ENCODE results near the gene KIAA0753.

KIAA0753 gene

DNA sequence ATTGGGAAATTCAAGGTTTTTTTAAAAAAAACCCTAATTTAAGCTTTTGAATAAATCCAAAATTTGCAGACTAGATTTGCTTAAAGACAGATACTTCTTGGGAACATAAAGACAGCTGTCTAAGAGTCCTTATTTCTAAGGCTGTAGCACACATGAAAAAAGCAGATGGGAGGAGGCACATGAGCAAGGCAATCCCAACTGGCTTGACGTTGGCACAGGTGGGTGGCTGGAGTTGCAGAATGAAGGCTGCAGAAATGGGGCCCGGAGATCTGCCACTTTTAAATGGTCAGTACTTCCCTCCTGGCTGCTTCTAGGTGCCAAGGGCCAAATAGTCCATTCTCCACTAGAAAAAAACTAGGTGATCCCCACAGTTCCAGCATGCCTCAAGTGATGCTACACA, 4.4 kb downstream of the KIAA0753 start:
- H3K4me3 ChIP-seq (ENCODE audit: low read length), result no peak overlapping the region
- no peak overlapping the region for H3K9ac ChIP-seq (ENCODE audit: low read length)
- peaks cover 7% of the 10 kb centered on the region for H3K4me1 ChIP-seq (ENCODE audit: control insufficient read depth, insufficient read depth, low read length)
- H3K27ac ChIP-seq (ENCODE audit: low read depth, low read length), result no peak overlapping the region
- no peaks in the 10 kb centered on the region for H3K27me3 ChIP-seq (ENCODE audit: control insufficient read depth, insufficient read depth, low read length)
- peaks cover 3% of the 10 kb centered on the region for H3K36me3 ChIP-seq (ENCODE audit: control insufficient read depth, insufficient read depth, low read length)

- Histone ChIP-seq H3K36me3 (ENCODE audit: control insufficient read depth, insufficient read depth, low read length) (peaks cover 3% of the 10 kb centered on the region), H3K27ac (ENCODE audit: low read depth, low read length) (no peak overlapping the region), H3K9ac (ENCODE audit: low read length) (no peak overlapping the region), H3K27me3 (ENCODE audit: control insufficient read depth, insufficient read depth, low read length) (no peaks in the 10 kb centered on the region), H3K4me3 (ENCODE audit: low read length) (no peak overlapping the region), H3K4me1 (ENCODE audit: control insufficient read depth, insufficient read depth, low read length) (no peaks in the 10 kb centered on the region)
Measured at GRCh38 chr17:6633263-6633662, 7.2 kb downstream of the KIAA0753 start.

GRCh38 chr17:6632530-6632929, 8.0 kb downstream of the KIAA0753 start:
- Histone ChIP-seq H3K36me3 (ENCODE audit: control insufficient read depth, insufficient read depth, low read length) (peaks cover 3% of the 10 kb centered on the region), H3K4me3 (ENCODE audit: low read length) (no peak overlapping the region), H3K27ac (ENCODE audit: low read depth, low read length) (no peak overlapping the region), H3K27me3 (ENCODE audit: control insufficient read depth, insufficient read depth, low read length) (no peaks in the 10 kb centered on the region), H3K9ac (ENCODE audit: low read length) (no peak overlapping the region), H3K4me1 (ENCODE audit: control insufficient read depth, insufficient read depth, low read length) (no peaks in the 10 kb centered on the region)

GRCh38 chr17:6630390-6630789, 10.1 kb downstream of the KIAA0753 start:
- Histone ChIP-seq H3K27me3 (ENCODE audit: control insufficient read depth, insufficient read depth, low read length) (no peaks in the 10 kb centered on the region), H3K4me1 (ENCODE audit: control insufficient read depth, insufficient read depth, low read length) (no peaks in the 10 kb centered on the region), H3K9ac (ENCODE audit: low read length) (no peak overlapping the region), H3K36me3 (ENCODE audit: control insufficient read depth, insufficient read depth, low read length) (peaks cover 3% of the 10 kb centered on the region), H3K27ac (ENCODE audit: low read depth, low read length) (no peak overlapping the region), H3K4me3 (ENCODE audit: low read length) (no peak overlapping the region)

GRCh38 chr17:6627019-6627418, 13.5 kb downstream of the KIAA0753 start:
- H3K27ac ChIP-seq (ENCODE audit: low read depth, low read length), result no peak overlapping the region
- no peaks in the 10 kb centered on the region for H3K27me3 ChIP-seq (ENCODE audit: control insufficient read depth, insufficient read depth, low read length)
- H3K4me1 ChIP-seq (ENCODE audit: control insufficient read depth, insufficient read depth, low read length), result no peaks in the 10 kb centered on the region
- no peak overlapping the region for H3K9ac ChIP-seq (ENCODE audit: low read length)
- H3K36me3 ChIP-seq (ENCODE audit: control insufficient read depth, insufficient read depth, low read length), result no peaks in the 10 kb centered on the region
- H3K4me3 ChIP-seq (ENCODE audit: low read length), result no peak overlapping the region

GRCh38 chr17:6626616-6627015, 13.9 kb downstream of the KIAA0753 start:
- Histone ChIP-seq H3K36me3 (ENCODE audit: control insufficient read depth, insufficient read depth, low read length) (peaks cover 1% of the 10 kb centered on the region), H3K27ac (ENCODE audit: low read depth, low read length) (no peak overlapping the region), H3K9ac (ENCODE audit: low read length) (no peak overlapping the region), H3K4me1 (ENCODE audit: control insufficient read depth, insufficient read depth, low read length) (no peaks in the 10 kb centered on the region), H3K27me3 (ENCODE audit: control insufficient read depth, insufficient read depth, low read length) (no peaks in the 10 kb centered on the region), H3K4me3 (ENCODE audit: low read length) (no peak overlapping the region)

GRCh38 chr17:6623941-6624340, 16.6 kb downstream of the KIAA0753 start:
- Histone ChIP-seq H3K9ac (ENCODE audit: low read length) (no peak overlapping the region), H3K4me1 (ENCODE audit: control insufficient read depth, insufficient read depth, low read length) (peaks cover 3% of the 10 kb centered on the region), H3K27ac (ENCODE audit: low read depth, low read length) (no peak overlapping the region), H3K27me3 (ENCODE audit: control insufficient read depth, insufficient read depth, low read length) (no peaks in the 10 kb centered on the region), H3K4me3 (ENCODE audit: low read length) (no peak overlapping the region), H3K36me3 (ENCODE audit: control insufficient read depth, insufficient read depth, low read length) (peaks cover 6% of the 10 kb centered on the region)

- Histone ChIP-seq H3K27me3 (ENCODE audit: control insufficient read depth, insufficient read depth, low read length) (no peaks in the 10 kb centered on the region), H3K4me3 (ENCODE audit: low read length) (no peak overlapping the region), H3K27ac (ENCODE audit: low read depth, low read length) (no peak overlapping the region), H3K4me1 (ENCODE audit: control insufficient read depth, insufficient read depth, low read length) (no peaks in the 10 kb centered on the region), H3K9ac (ENCODE audit: low read length) (no peak overlapping the region), H3K36me3 (ENCODE audit: control insufficient read depth, insufficient read depth, low read length) (peaks cover 28% of the 10 kb centered on the region)
Measured at GRCh38 chr17:6611231-6611630, 29.3 kb downstream of the KIAA0753 start.

DNA sequence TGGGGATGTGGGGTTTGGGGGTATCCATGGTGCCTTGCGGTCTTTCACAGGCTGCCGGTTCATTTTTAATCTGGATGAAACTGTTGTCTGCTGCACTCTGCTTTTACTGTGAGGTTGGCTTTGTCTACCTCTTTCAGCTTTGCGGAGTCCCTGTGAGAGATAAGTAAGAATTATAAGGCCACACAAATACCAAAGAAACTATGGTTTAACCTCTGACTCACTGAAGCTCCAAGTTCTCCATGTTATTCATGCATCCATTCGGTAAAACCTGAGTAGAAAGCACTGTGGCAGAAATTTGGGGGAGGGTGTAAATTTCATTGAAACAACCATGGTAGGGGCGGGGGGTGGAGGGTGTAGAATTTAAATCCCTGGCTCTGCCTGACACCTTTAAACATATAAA, 30.5 kb downstream of the KIAA0753 start:
- Histone ChIP-seq H3K4me3 (ENCODE audit: low read length) (no peak overlapping the region), H3K27ac (ENCODE audit: low read depth, low read length) (no peak overlapping the region), H3K36me3 (ENCODE audit: control insufficient read depth, insufficient read depth, low read length) (peaks cover 37% of the 10 kb centered on the region), H3K4me1 (ENCODE audit: control insufficient read depth, insufficient read depth, low read length) (no peaks in the 10 kb centered on the region), H3K27me3 (ENCODE audit: control insufficient read depth, insufficient read depth, low read length) (no peaks in the 10 kb centered on the region), H3K9ac (ENCODE audit: low read length) (no peak overlapping the region)

DNA sequence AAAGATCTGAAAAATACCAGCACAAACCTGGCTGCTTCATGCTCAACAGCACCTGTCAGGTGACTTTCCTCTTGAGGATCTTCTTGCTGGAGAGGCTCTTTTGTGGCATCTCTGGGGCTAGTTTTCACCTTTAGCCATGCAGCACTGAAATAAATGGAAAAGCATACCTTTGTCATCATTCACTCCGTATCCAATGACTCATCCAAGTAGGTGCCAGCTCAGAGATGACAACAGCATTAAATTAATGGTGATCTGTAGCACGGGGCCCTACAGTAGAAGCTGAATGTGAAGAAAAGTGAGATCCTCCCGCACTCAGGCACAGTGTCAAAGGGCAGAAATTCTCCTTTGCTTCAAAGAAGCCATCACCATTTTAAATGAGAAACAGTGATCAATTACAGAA, 32.2 kb downstream of the KIAA0753 start:
- Histone ChIP-seq H3K9ac (ENCODE audit: low read length) (no peak overlapping the region), H3K4me1 (ENCODE audit: control insufficient read depth, insufficient read depth, low read length) (no peaks in the 10 kb centered on the region), H3K36me3 (ENCODE audit: control insufficient read depth, insufficient read depth, low read length) (peaks cover 37% of the 10 kb centered on the region), H3K27me3 (ENCODE audit: control insufficient read depth, insufficient read depth, low read length) (no peaks in the 10 kb centered on the region), H3K4me3 (ENCODE audit: low read length) (no peak overlapping the region), H3K27ac (ENCODE audit: low read depth, low read length) (no peak overlapping the region)

- peaks cover 35% of the 10 kb centered on the region for H3K36me3 ChIP-seq (ENCODE audit: control insufficient read depth, insufficient read depth, low read length)
- no peak overlapping the region for H3K9ac ChIP-seq (ENCODE audit: low read length)
- H3K4me1 ChIP-seq (ENCODE audit: control insufficient read depth, insufficient read depth, low read length), result no peaks in the 10 kb centered on the region
- H3K27ac ChIP-seq (ENCODE audit: low read depth, low read length), result no peak overlapping the region
- no peak overlapping the region for H3K4me3 ChIP-seq (ENCODE audit: low read length)
- H3K27me3 ChIP-seq (ENCODE audit: control insufficient read depth, insufficient read depth, low read length), result no peaks in the 10 kb centered on the region
Measured at GRCh38 chr17:6605142-6605541, 35.4 kb downstream of the KIAA0753 start.

DNA sequence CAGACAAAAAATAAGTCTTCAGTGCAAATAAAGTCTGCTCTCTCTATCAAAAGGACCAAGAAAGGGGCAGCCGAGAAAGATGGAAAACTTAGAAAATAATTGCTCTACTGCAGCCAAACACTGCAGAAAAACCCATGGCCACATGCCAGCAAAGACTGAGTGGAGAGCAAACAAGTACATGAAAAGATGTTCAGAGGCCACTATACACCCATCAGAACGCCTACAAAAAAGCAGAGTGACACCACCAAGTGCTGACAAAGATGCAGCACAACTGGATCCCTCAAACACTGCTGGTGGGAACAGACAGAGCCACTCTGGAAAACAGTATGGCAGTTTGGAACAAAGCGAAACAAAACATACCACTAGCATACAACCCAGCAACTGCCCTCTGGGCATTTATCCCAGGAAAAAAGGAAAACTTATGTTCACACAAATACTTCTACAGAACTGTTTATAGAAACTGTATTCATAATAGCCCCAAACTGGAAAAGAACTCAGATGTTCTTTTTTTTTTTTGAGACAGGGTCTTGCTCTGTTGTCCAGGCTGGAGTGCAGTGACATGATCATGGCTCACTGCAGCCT, 36.7 kb downstream of the KIAA0753 start:
- H3K4me3 ChIP-seq (ENCODE audit: low read length), result no peak overlapping the region
- no peaks in the 10 kb centered on the region for H3K4me1 ChIP-seq (ENCODE audit: control insufficient read depth, insufficient read depth, low read length)
- H3K36me3 ChIP-seq (ENCODE audit: control insufficient read depth, insufficient read depth, low read length), result peaks cover 24% of the 10 kb centered on the region
- no peak overlapping the region for H3K9ac ChIP-seq (ENCODE audit: low read length)
- no peaks in the 10 kb centered on the region for H3K27me3 ChIP-seq (ENCODE audit: control insufficient read depth, insufficient read depth, low read length)
- H3K27ac ChIP-seq (ENCODE audit: low read depth, low read length), result no peak overlapping the region

DNA sequence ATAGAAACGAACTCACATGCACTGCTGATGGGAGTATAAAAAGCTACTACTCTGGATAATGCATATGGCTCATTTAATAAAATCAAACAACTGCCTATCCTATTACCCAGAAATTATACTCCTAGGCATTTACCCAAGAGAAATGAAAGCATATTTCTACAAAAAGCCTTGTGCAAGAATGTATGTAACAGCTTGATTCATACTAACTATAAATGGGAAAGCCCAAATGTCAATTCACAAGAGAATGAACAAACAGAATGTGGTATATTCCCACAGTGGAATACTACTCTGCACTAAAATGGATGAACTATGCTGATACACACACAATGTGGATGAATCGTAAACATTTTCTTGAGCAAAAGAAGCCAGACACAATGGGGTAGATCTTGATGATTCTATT, 38.4 kb downstream of the KIAA0753 start:
- no peak overlapping the region for H3K9ac ChIP-seq (ENCODE audit: low read length)
- no peak overlapping the region for H3K27ac ChIP-seq (ENCODE audit: low read depth, low read length)
- H3K36me3 ChIP-seq (ENCODE audit: control insufficient read depth, insufficient read depth, low read length), result peaks cover 12% of the 10 kb centered on the region
- H3K4me3 ChIP-seq (ENCODE audit: low read length), result no peak overlapping the region
- peaks cover 2% of the 10 kb centered on the region for H3K4me1 ChIP-seq (ENCODE audit: control insufficient read depth, insufficient read depth, low read length)
- no peaks in the 10 kb centered on the region for H3K27me3 ChIP-seq (ENCODE audit: control insufficient read depth, insufficient read depth, low read length)

Data from rectal smooth muscle tissue (tissue), 1 donor.